ENCODE measurements around the gene LRG1. TPM values are rescaled to one million over a fixed set of nuclear protein-coding genes. Genes with fewer than 3 reads are reported as not detected.
"Not testable (repeated sequence)": the region's sequence is repeated elsewhere in the genome, so short reads cannot be mapped to it uniquely, and the experiment has no call there.

LRG1 gene
- total and polyA plus RNA-seq, 4 donors = 14.4 to 56.7 (median 15.6) TPM

DNA sequence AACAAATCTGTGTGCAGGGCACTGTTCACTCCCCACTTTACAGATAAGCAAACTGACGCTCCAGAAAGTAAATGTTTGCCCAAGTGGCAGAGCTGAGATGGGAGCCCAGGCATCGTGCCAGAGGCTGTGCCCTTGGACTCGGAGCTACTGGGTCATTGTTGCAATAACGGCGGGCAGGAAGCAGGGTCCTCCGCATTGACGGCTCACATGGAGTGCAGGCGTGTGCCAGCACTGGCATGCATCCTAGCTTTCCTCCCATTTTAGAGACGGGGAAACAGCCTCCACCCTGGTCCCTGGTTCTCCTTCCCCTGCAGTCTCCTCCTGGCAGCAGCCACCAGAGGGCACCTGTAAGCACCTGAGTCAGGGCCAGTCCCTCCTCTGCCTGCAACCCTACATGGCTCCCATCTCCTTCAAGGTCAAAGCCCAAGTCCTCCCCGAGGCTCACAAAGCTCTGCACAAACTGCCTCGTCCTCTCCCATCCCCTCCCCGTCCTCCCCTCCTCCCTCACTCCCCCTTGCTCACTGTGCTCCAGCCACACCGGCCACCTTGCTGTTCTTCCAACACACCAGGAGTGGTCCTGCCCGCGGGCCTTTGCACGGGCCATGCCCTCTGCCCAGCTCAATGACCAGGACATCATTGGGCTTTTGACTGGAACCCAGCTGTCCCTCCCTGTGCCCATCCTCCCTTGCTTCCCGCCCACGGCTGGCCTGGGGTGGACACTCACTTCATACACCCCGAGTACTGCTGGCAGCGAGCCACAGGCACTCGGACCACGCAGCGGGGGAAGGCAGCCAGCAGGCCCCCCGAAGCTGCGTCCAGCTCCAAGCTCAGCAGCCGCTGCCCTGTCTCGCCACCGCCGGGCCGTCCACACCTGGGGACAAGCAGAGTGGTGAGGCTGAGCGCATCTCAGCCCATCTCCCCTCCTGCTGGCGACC is 7.7 kb upstream of the LRG1 start:
- H3K4me3 ChIP-seq = no peak overlapping the region
- DNase-seq = no peak
- H3K27me3 ChIP-seq (ENCODE audit: control insufficient read depth in 3 of 3, insufficient read depth in 3 of 3, low read length in 2 of 3) = no peaks in the 10 kb centered on the region
- TF ChIP-seq, protein P1, sequence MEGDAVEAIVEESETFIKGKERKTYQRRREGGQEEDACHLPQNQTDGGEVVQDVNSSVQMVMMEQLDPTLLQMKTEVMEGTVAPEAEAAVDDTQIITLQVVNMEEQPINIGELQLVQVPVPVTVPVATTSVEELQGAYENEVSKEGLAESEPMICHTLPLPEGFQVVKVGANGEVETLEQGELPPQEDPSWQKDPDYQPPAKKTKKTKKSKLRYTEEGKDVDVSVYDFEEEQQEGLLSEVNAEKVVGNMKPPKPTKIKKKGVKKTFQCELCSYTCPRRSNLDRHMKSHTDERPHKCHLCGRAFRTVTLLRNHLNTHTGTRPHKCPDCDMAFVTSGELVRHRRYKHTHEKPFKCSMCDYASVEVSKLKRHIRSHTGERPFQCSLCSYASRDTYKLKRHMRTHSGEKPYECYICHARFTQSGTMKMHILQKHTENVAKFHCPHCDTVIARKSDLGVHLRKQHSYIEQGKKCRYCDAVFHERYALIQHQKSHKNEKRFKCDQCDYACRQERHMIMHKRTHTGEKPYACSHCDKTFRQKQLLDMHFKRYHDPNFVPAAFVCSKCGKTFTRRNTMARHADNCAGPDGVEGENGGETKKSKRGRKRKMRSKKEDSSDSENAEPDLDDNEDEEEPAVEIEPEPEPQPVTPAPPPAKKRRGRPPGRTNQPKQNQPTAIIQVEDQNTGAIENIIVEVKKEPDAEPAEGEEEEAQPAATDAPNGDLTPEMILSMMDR (IDR thresholded peaks at IDR 0.05; ENCODE audit: control extremely low read depth, extremely low read depth) = no peak
- no peak overlapping the region for H3K9ac ChIP-seq (ENCODE audit: insufficient read depth in 1 of 2, low read length in 2 of 2)
- peaks cover 0 to 4% (median 0%) of the 10 kb centered on the region in 4 donors for H3K9me3 ChIP-seq (ENCODE audit: control insufficient read depth in 4 of 4, insufficient read depth in 3 of 4, low read length in 3 of 4)
- peaks cover 0 to 37% (median 0%) of the 10 kb centered on the region in 4 donors for H3K36me3 ChIP-seq (ENCODE audit: control insufficient read depth in 4 of 4, insufficient read depth in 4 of 4, low read length in 4 of 4)
- no peak for ATAC-seq (ENCODE audit: insufficient read depth, low FRiP score)
- 57 to 63% methylated on average over 31 to 32 of the region's 32 CpGs for WGBS, 2 donors
- H3K27ac ChIP-seq (ENCODE audit: low read depth in 1 of 2, low read length in 1 of 2) = no peak overlapping the region
- peaks cover 0 to 7% (median 0%) of the 10 kb centered on the region in 5 donors for H3K4me1 ChIP-seq (ENCODE audit: control insufficient read depth in 5 of 5, insufficient read depth in 5 of 5, low read length in 5 of 5)

DNA sequence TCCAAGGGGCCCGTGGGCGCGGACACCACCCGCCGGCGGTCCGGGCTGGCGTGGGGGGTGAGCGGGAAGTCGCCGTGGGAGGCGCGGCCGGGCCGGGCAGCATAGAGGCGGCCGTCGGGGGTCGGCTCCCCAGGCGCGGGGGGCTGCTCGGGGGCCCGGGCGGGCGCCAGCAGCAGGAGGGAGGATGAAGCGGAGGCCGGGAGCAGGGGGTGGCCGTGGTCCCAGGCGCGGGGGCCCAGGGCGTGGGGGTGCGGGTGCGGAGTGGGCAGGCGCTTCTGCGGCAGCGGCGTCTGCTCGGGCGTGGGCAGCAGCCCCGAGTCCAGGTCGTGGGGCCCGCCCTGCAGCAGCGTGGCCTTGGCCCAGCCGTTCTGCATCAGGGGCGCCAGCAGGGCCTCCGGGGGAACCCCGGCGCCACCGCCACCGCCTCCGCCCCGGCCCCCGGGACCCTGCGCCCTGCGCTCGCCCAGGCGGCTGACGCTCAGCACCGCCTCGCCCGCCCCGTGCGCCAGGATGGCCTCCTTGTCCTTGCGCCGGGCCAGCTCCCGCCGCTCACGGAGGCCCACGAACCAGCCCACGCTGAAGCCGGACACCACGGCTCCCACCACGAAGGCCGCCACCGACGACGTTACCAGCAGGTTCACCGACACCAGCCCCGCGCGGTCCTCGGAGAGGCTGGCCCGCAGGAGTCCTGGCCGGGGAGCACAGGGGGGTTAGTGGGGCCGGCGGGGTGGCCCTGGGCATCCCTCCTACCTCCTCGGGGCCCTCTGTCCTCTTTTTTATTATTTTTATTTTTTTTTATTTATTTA is 4.2 kb upstream of the LRG1 start:
- no peaks in the 10 kb centered on the region for H3K27me3 ChIP-seq (ENCODE audit: control insufficient read depth in 3 of 3, insufficient read depth in 3 of 3, low read length in 2 of 3)
- TF ChIP-seq, protein P1 (IDR thresholded peaks at IDR 0.05; ENCODE audit: control extremely low read depth, extremely low read depth) = no peak
- H3K9ac ChIP-seq (ENCODE audit: insufficient read depth in 1 of 2, low read length in 2 of 2) = no peak overlapping the region
- ATAC-seq (ENCODE audit: insufficient read depth, low FRiP score) (no peak), DNase-seq (no peak)
- H3K4me3 ChIP-seq = no peak overlapping the region
- H3K4me1 ChIP-seq (ENCODE audit: control insufficient read depth in 5 of 5, insufficient read depth in 5 of 5, low read length in 5 of 5) = peaks cover 0 to 9% (median 0%) of the 10 kb centered on the region in 5 donors
- peaks cover 0 to 6% (median 2%) of the 10 kb centered on the region in 4 donors for H3K9me3 ChIP-seq (ENCODE audit: control insufficient read depth in 4 of 4, insufficient read depth in 3 of 4, low read length in 3 of 4)
- peaks cover 0 to 17% (median 0%) of the 10 kb centered on the region in 4 donors for H3K36me3 ChIP-seq (ENCODE audit: control insufficient read depth in 4 of 4, insufficient read depth in 4 of 4, low read length in 4 of 4)
- no peak overlapping the region for H3K27ac ChIP-seq (ENCODE audit: low read depth in 1 of 2, low read length in 1 of 2)
- WGBS, 2 donors = 81 to 92% methylated on average over 44 to 87 of the region's 87 CpGs

- ATAC-seq (ENCODE audit: insufficient read depth, low FRiP score) = no peak
- Histone ChIP-seq H3K4me3 (no peak overlapping the region), H3K27ac (ENCODE audit: low read depth in 1 of 2, low read length in 1 of 2) (peak overlapping the region in 1 of 2 donors; percentile 76), H3K9ac (ENCODE audit: insufficient read depth in 1 of 2, low read length in 2 of 2) (no peak overlapping the region), H3K4me1 (ENCODE audit: control insufficient read depth in 5 of 5, insufficient read depth in 5 of 5, low read length in 5 of 5) (peaks cover 0 to 9% (median 0%) of the 10 kb centered on the region in 5 donors), H3K9me3 (ENCODE audit: control insufficient read depth in 4 of 4, insufficient read depth in 3 of 4, low read length in 3 of 4) (peaks cover 0 to 6% (median 2%) of the 10 kb centered on the region in 4 donors), H3K27me3 (ENCODE audit: control insufficient read depth in 3 of 3, insufficient read depth in 3 of 3, low read length in 2 of 3) (no peaks in the 10 kb centered on the region), H3K36me3 (ENCODE audit: control insufficient read depth in 4 of 4, insufficient read depth in 4 of 4, low read length in 4 of 4) (peaks cover 0 to 16% (median 0%) of the 10 kb centered on the region in 4 donors)
- TF ChIP-seq, protein P1 (IDR thresholded peaks at IDR 0.05; ENCODE audit: control extremely low read depth, extremely low read depth) = no peak
- WGBS, 2 donors = 35 to 78% methylated on average over 56 to 77 of the region's 77 CpGs
- DNase-seq = no peak
Measured at GRCh38 chr19:4542896-4543841, 3.3 kb upstream of the LRG1 start.

DNA sequence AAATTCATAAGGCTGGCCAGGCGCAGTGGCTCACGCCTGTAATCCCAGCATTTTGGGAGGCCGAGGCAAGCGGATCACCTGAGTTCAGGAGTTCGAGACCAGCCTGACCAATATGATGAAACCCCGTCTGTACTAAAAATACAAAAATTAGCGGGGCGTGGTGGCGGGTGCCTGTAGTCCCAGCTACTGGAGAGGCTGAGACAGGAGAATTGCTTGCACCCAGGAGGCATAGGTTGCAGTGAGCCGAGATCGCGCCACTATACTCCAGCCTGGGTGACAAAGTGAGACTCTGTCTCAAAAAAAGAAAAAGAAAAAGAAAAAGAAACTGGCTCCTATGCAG is 1.9 kb upstream of the LRG1 start:
- H3K4me3 ChIP-seq; H3K4me1 ChIP-seq (ENCODE audit: control insufficient read depth in 5 of 5, insufficient read depth in 5 of 5, low read length in 5 of 5); DNase-seq; H3K9ac ChIP-seq (ENCODE audit: insufficient read depth in 1 of 2, low read length in 2 of 2); H3K27me3 ChIP-seq (ENCODE audit: control insufficient read depth in 3 of 3, insufficient read depth in 3 of 3, low read length in 2 of 3); H3K27ac ChIP-seq (ENCODE audit: low read depth in 1 of 2, low read length in 1 of 2); H3K9me3 ChIP-seq (ENCODE audit: control insufficient read depth in 4 of 4, insufficient read depth in 3 of 4, low read length in 3 of 4); ATAC-seq (ENCODE audit: insufficient read depth, low FRiP score); H3K36me3 ChIP-seq (ENCODE audit: control insufficient read depth in 4 of 4, insufficient read depth in 4 of 4, low read length in 4 of 4): not testable (repeated sequence)
- 44 to 77% methylated on average over 12 of the region's 12 CpGs for WGBS, 2 donors

All from lung (tissue), 12 donors.